ENCODE measurements around the gene SGMS1.
A peak's percentile ranks its signal among the peaks of the same experiment; 100 is the strongest.

Gene SGMS1

DNA sequence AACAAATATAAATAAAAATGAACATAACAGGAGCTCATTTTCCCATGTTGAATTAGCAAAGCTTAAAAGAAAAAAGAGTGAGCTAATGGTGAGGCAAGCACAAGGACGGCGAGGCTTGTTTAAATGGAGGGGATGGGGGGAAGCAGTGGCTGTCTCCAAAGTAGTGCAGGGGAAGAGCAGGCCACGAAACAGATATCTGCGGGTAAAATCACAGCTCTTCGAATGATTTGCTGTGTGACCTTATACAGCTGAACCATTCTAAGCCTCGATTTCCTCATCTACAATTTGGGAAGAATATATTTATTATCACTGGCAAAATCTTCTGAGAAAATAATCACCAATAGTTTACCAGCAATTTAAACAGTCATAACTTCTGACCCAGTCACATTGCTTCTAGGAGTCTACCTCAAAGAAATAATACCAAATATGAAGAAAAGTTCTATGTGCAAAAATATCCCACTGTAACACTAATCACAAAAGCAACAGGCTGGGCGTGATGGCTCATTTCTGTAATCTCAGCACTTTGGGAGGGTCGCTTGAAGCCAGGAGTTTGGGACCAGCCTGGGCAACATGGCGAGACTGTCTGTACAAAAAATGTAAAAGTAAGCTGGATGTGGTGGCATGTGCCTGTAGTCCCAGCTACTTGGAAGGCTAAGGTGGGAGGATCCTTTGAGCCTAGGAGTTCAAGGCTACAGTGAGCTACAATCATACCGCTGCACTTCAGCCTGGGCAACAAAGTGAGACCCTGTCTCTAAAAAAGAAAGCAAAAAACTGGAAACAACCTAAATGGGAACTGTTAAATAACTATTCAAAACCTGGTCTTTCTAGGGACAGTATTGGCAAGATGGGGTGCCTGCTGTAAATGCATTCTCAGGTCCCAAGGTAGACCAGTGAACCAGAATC lies 309.3 kb downstream of the SGMS1 start:
- TF ChIP-seq, protein P1, sequence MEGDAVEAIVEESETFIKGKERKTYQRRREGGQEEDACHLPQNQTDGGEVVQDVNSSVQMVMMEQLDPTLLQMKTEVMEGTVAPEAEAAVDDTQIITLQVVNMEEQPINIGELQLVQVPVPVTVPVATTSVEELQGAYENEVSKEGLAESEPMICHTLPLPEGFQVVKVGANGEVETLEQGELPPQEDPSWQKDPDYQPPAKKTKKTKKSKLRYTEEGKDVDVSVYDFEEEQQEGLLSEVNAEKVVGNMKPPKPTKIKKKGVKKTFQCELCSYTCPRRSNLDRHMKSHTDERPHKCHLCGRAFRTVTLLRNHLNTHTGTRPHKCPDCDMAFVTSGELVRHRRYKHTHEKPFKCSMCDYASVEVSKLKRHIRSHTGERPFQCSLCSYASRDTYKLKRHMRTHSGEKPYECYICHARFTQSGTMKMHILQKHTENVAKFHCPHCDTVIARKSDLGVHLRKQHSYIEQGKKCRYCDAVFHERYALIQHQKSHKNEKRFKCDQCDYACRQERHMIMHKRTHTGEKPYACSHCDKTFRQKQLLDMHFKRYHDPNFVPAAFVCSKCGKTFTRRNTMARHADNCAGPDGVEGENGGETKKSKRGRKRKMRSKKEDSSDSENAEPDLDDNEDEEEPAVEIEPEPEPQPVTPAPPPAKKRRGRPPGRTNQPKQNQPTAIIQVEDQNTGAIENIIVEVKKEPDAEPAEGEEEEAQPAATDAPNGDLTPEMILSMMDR (conservative IDR thresholded peaks at IDR 0.05; ENCODE audit: control insufficient read depth, insufficient read depth, low read depth, low read length) = no peak
- no peak for DNase-seq (ENCODE audit: low read depth)
- H3K4me3 ChIP-seq (ENCODE audit: control insufficient read depth, low read depth, low read length) = no peak overlapping the region

DNA sequence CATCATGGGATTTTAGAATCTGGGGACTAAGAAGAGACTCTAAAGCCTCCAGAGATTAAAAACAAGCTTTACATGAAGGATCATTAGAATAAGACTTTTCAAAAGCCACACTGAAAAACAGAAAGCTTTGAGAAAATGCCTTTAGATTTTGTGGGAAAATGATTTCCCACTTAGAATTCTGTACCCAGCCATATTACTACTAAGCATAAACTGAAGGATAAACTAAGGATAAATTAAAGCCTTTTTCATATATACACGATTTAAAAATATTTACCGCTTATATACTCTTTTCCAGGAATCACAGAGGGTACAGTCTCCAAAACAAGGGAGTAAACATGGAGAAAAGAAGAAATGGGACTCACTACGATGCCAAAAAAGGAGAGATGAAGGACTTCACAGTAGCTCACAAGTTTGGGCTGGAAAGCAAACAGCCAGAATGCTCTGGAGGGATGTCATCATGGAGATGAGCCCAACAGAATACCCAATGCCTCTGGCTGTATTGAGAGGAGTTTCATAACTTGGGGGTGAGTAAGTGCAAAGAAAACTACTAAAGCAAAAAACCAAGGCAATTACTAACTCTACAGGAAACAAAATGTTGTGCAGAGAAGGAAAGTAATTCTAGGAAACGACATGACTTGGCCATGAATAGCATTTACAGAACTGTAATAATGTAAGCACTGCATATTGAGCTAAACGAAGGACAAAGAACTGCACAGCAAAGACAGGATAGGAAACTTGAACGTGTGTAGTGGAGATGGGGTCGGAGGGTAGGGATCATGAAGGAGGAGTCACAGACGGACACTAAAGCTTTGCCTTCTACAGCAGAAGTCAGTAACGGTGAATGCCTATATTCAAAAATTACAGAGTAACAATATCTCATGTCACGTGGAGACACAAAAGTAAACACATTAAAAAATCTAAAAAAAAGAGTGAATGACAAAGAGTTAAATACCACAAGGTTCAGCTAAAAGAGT lies 311.0 kb downstream of the SGMS1 start:
- no peak overlapping the region for H3K4me3 ChIP-seq (ENCODE audit: control insufficient read depth, low read depth, low read length)
- TF ChIP-seq, protein P1 (conservative IDR thresholded peaks at IDR 0.05; ENCODE audit: control insufficient read depth, insufficient read depth, low read depth, low read length) = no peak
- peak; percentile 88 for DNase-seq (ENCODE audit: low read depth)

DNA sequence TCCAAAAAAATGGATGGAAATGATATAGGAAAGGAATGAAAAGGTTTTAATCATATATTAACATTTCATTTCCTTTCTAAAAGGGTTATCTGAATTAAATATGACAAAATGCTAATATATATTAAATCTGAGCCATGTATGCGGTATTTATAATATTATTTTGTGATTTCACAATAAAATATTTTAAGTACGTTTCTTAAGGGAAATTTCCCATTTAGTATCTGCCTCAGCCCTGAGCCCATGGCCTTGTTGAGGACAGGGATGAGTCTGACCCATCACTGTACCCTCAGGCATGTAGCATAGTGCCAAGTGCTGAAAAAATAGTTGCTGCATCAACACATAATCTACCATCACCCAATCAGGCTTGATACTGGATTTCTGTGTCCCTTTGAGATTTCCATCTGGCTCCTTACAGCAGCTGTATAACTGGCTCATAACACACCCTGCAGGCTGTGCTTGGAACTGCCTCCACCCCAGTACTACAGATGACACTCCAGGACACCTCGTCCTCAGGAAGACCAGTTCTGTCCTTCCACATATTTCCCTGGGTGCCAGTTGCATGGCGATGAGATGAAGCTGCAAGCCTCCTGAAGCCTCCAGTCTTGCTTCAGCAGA lies 313.1 kb downstream of the SGMS1 start:
- no peak overlapping the region for H3K4me3 ChIP-seq (ENCODE audit: control insufficient read depth, low read depth, low read length)
- TF ChIP-seq, protein P1 (conservative IDR thresholded peaks at IDR 0.05; ENCODE audit: control insufficient read depth, insufficient read depth, low read depth, low read length) = peak; percentile 49
- peak; percentile 34 for DNase-seq (ENCODE audit: low read depth)

DNA sequence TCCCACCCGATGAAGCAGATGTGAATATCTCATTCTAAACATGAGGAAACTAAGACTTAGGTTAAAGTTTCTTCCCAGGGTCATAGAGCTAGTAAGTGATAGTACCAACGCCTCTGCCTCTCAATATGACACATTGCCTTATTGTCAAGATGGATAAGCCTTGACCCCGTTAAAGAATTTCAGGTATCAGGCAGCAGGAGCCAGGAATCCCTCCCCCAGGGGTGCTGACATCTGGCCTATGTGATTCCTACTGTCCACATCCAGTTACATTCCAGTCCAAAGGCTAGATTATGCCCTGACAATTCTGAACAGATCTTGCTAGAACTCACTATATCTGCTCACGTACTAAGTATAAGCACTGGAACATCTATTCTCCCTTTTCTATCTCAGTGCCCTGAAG lies 314.4 kb downstream of the SGMS1 start:
- no peak overlapping the region for H3K4me3 ChIP-seq (ENCODE audit: control insufficient read depth, low read depth, low read length)
- DNase-seq (ENCODE audit: low read depth) = no peak

DNA sequence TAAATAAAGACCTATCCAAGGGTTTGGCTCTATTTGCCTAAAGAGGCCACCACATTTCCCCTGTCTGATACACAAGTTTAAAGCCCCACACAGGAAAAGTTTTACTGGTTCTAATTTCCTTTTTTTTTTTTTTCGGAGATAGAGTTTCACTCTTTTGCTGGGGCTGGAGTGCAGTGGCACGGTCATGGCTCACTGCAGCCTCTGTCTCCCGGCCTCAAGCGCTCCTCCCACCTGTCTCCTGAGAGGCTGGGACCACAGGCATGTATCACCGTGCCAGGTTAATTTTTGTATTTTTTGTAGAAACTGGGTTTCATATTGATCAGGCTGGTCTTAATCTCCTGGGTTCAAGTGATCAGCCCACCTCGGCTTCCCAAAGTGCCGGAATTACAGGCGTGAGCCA lies 319.1 kb downstream of the SGMS1 start:
- no peak for DNase-seq (ENCODE audit: low read depth)
- TF ChIP-seq, protein P1 (conservative IDR thresholded peaks at IDR 0.05; ENCODE audit: control insufficient read depth, insufficient read depth, low read depth, low read length) = no peak
- H3K4me3 ChIP-seq (ENCODE audit: control insufficient read depth, low read depth, low read length) = no peak overlapping the region

More for the DNA sequence above, 314.4 kb downstream of the SGMS1 start:
- TF ChIP-seq, protein P1 (conservative IDR thresholded peaks at IDR 0.05; ENCODE audit: control insufficient read depth, insufficient read depth, low read depth, low read length) = no peak

Data from fibroblast of mammary gland (primary cell).